GM18873 (cell line): ENCODE data around the gene DDTL.
"Not testable (repeated sequence)": the region's sequence is repeated elsewhere in the genome, so short reads cannot be mapped to it uniquely, and the experiment has no call there.

Experiments
- ATAC-seq: cut with Tn5 transposase; IDR thresholded peaks from one replicate; pipeline ENCODE4 v1.9.1; 2021; ENCODE audit warnings: mild to moderate bottlenecking, moderate library complexity, moderate number of reproducible peaks; ENCODE audit not compliant: unreplicated experiment, low FRiP score

DDTL gene

GRCh38 chr22:23966568-23966967 is at the start of gene DDTL:
Gene DDTL (plus strand): TSS chr22:23966888. CDS start chr22:23966915, 27 bp downstream.
- ATAC-seq: peak; percentile 84

DNA sequence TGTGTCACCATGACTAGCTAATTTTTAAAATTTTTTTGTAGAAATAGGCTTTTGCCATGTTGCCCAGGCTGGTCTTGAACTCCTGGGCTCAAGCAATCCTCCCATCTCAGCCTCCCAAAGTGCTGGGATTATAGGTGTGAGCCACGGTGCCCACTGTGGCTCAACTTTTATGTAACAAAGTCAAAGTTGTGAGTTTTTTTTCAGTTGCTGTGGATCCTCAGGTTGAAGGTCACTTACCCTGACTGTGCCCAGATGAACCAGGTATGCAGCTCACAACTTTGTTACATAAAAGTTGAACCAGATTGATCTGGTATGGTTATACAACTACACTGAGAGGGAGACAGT is 46.4 kb upstream of the DDTL start:
- ATAC-seq: not testable (repeated sequence)

DNA sequence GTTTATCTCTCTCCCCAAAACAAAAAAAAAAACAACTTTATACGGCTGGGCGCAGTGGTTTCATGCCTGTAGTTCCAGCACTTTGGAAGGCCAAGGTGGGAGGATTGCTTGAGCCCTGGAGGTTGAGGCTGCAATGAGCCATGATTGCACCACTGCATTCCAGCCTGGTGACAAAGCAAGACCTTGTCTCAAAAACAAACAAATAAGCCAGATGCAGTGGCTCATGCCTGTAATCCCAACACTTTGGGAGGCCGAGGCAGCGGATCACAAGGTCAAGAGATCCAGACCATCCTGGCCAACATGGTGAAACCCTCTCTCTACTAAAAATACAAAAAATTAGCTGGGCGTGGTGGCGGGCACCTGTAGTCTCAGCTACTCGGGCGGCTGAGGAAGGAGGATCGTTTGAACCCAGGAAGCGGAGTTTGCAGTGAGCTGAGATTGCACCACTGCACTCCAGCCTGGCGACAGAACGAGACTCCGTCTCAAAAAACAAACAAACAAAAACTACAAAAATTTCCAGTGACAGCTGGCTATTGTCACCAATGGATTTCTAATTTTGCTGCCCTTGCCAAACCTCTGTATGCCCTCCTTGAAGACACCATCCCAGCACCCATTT is 45.0 kb upstream of the DDTL start:
- not testable (repeated sequence) for ATAC-seq

DNA sequence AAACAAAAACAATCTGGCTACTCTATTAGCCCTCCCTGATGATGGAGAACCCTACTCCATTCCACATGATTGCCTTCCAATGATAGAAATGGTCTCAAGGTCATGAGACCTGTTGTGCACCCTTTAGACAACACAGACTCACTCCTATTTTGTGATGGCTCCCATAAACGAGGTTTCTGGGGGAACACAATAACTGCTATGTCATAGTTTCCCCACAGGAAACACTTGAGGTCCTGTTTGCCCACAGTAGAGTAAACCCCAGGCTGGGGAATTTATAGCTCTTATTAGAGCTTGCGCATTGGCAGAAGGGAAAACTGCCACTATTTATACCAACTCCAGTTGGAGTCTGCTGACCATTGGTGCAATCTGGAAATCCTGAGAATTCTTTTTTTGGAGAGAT is 43.8 kb upstream of the DDTL start:
- ATAC-seq: no peak

DNA sequence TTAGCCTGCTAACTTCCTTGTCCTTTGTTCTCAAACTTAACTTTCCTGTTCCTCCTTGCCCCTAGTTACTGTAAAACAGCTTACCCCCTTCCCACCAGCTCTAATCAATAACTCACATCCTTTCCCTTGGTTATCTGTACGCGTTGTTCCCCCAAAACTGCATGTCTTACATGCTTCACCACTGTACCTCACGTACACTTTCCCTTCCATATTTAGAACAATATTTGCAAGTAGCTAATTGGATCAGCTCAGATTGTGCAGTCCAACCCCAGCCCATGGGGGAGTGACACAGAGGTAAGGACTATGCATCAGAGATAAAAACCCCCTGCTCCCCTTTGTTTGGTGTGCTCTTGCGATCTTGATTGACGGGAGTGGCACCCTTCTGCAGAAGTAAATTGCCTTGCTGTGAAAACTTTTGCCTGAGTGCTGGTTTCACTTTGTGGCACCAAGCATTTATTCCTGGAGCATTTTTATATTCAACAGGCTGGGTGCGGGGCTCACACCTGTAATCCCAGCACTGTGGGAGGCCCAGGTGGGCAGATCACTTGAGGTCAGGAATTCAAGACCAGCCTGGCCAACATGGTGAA is 41.6 kb upstream of the DDTL start:
- no peak for ATAC-seq

GRCh38 chr22:23926561-23926960 is 40.1 kb upstream of the DDTL start:
- no peak for ATAC-seq

GRCh38 chr22:23938328-23939016 is 28.2 kb upstream of the DDTL start:
- ATAC-seq: no peak

- ATAC-seq: no peak
Measured at GRCh38 chr22:23939017-23939357, 27.7 kb upstream of the DDTL start.

DNA sequence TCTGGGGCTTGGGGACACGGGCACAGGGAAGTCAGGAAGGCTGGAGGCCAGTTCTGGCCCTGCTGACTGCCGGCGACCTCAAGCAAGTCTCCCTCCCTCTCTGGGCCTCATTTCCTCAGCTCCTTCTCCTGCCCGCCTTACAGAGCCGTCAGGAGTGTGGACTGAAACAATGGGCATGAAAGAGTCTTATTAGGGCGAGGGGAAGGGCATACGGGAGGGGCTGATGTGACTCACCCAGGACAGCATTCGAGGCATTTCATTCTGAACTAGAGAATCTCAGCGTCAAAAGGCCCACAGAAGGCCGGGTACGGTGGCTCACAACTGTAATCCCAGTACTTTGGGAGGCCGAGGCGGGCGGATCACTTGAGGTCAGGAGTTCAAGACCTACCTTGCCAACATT is 26.5 kb upstream of the DDTL start:
- not testable (repeated sequence) for ATAC-seq

- ATAC-seq: not testable (repeated sequence)
Measured at GRCh38 chr22:23947391-23947790, 19.3 kb upstream of the DDTL start.

DNA sequence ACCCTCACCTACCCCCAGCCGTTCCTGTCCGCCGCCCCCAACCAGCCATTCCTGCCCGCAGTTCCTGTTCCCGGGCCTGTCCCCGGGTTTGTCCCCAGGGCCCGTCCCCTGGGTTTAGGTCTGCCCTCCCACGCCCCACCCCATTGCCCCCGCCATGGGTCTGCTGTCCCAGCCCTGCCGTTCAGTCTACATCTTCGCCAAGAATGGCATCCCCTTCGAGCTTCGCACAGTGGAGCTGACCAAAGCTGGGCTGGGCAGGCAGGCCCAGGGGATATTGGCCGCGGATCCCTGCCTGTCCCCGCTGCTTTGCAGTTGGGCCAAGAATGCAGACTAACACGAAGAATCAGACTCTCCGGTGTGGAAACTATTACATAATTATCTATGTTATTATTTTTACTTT is 16.9 kb upstream of the DDTL start:
- not testable (repeated sequence) for ATAC-seq

- ATAC-seq: not testable (repeated sequence)
Measured at GRCh38 chr22:23951383-23951782, 15.3 kb upstream of the DDTL start.

GRCh38 chr22:23952794-23953405 is 13.8 kb upstream of the DDTL start:
- not testable (repeated sequence) for ATAC-seq

- not testable (repeated sequence) for ATAC-seq
Measured at GRCh38 chr22:23953485-23953884, 13.2 kb upstream of the DDTL start.

DNA sequence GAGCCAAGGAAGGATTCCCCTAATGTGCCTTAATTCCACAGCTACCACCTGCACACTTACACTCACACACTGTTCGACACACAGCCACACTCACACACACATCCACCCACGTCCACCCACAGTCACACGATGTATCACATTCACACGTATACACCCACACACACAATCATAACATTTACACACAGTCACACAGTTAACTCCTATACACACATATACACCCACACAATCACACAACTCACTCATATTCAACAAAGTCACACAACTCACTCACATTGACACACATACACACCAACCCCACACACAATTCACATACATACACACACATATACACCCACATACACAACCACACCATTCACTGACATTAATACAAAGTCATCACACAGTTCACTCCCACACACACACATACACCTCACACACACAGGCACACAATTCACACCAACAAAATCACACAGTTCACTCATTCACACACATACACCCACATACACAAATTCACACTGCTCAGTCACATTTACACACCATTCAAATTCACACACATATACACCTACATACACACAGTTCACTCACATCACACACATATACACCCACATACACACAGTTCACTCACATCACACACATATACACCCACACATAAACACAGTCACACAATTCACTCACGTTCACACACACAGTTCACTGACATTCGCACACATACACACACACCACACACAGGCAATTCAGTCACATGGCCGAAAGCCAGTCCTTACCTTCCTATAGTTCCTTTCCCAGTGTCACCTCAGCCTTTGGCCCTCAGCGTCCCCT is 12.3 kb upstream of the DDTL start:
- ATAC-seq: not testable (repeated sequence)

DNA sequence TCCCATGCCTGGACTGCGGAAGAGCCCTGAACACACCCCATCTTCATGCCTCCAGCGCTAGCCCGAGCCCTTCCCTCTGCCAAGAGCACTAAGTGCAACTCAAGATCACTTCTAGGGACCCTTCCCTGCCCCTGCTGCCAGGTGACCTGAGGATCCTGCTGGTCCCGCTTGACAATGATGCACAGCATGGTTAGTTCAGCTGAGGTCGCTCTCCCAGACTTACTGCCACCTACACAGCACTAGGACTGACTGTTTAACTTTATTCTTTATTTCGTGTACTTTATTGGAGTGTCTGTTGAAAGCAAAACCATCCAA is 11.7 kb upstream of the DDTL start:
- not testable (repeated sequence) for ATAC-seq

- not testable (repeated sequence) for ATAC-seq
Measured at GRCh38 chr22:23955886-23956285, 10.8 kb upstream of the DDTL start.

DNA sequence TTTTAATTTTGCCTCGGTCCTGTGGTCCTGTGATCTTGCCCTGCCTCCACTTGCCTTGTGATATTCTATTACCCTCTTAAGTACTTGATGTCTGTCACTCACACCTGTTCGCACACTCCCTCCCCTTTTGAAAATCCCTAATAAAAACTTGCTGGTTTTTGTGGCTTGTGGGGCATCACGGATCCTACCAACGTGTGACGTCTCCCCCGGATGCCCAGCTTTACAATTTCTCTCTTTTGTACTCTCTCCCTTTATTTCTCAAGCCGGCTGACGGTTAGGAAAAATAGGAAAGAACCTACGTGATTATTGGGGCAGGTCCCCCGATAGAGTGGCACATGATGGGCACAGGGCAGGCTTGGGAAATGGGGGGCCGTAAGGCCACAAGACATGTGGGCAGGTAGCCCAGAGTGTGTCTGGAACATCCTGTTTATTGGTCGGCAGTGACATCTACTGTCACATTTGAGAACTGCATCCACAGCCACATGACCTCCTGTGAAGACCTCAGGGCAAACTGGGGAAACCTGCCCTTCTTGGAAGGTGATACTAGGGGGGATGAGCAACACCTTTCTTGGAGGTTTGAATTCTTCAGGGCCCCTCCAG is 10.3 kb upstream of the DDTL start:
- not testable (repeated sequence) for ATAC-seq

DNA sequence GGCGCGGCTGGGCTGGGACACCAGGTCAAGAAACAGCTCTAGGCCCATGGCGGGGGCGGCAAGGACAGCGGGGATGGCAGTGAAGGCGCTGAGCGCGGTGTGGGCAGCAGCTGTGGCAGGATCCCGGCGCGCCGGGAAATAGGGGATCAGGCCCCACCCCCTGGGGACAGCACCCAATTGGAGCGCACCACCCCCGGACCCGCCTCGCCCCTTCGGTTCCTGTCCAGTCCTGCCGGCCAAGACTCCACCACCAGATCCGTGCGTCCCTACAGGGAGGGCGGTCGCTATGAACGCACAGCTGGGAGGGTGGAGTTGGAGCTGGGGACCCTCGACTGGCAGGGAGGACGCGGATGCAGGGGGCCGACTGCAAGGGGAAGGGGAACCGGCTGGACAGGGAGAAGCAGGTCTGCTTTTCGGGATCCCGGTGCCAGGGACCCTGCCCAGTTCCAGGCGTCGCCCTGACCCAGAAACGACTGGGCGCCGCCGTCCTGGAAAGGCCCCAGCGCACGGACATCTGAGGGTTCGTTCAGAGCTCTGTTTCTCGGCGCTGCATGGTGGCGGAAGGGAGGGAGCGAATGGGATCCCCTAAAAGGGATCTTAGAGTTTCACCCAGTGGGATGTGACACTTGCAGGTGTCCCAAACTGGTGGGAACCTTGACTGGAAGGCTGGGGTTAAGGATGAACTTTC is 5.5 kb upstream of the DDTL start, which contains the start of gene GSTT2B:
Gene GSTT2B (minus strand): TSS at position 112 of the 688 bp plus-strand sequence. CDS start 64 bp downstream, at position 48.
- not testable (repeated sequence) for ATAC-seq

DNA sequence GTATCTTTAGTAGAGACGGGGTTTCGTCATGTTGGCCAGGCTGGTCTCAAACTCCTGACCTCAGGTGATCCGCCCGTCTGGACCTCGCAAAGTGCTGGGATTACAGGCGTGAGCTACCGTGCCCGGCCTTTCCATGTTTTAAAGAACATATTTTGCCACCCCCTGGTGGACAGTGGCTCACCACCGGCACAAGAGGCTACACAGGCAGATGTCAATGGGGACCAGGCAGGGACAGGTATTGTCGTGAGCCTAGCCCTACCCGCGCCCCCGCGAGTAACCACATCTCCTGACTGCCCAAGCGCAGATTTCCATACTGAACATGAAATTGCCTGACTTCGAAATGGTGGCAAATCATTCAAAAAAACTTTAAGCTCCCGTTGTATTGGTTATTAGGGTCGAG is 594 bp upstream of the DDTL start:
- ATAC-seq: peak; percentile 12
